Activated naive CD8-positive, alpha-beta T cell treated with anti-CD3 and anti-CD28 coated beads, Interleukin-2, amount 10 ng/mL, durations not matched to agents 7 days and 5 days (primary cell): Measurements from ENCODE around the gene PROSER2. TPM values are rescaled to one million over a fixed set of nuclear protein-coding genes. Genes with fewer than 3 reads are reported as not detected.

Experiments used
- ATAC-seq: fragments of 150-1000 bp; cut with Tn5 transposase; one replicate; pipeline ENCODE4 v1.10.0; 2021; ENCODE audit warnings: low read depth, moderate library complexity
- POLR2A ChIA-PET: fragments of 350-600 bp; sonication (Branson Sonifier 250); formaldehyde crosslinking; loops from one replicate; lab custom pipeline; 2021; ENCODE audit warnings: antibody characterized with exemption; lab: Charles Lee
- DNase-seq: peaks from one replicate; pipeline ENCODE4 v3.0.0; 2021
- H3K27ac Mint-ChIP-seq: one replicate; pipeline ENCODE4 v1.8.0; 2022; ENCODE audit warnings: mild to moderate bottlenecking, mixed read lengths
- H3K27me3 Mint-ChIP-seq: one replicate; pipeline ENCODE4 v1.8.0; 2022; ENCODE audit warnings: mild to moderate bottlenecking, moderate library complexity, mixed read lengths
- H3K36me3 Mint-ChIP-seq: one replicate; pipeline ENCODE4 v1.8.0; 2021; ENCODE audit warnings: mild to moderate bottlenecking, mixed read lengths
- H3K4me1 Mint-ChIP-seq: one replicate; pipeline ENCODE4 v1.8.0; 2021; ENCODE audit warnings: mixed read lengths
- H3K4me3 Mint-ChIP-seq: one replicate; pipeline ENCODE4 v1.8.0; 2022; ENCODE audit warnings: mild to moderate bottlenecking, moderate library complexity, mixed read lengths
- H3K9me3 Mint-ChIP-seq: one replicate; pipeline ENCODE4 v1.8.0; 2021; ENCODE audit warnings: mixed read lengths
- total RNA-seq, 2 experiments: library from RNA; stranded (reverse); gene quantifications; one replicate each; pipeline ENCODE4 v1.2.3, GENCODE V29; 2021

The PROSER2 gene
- total RNA-seq, 2 experiments from 2014 or later: 1.0 to 1.2 TPM

DNA sequence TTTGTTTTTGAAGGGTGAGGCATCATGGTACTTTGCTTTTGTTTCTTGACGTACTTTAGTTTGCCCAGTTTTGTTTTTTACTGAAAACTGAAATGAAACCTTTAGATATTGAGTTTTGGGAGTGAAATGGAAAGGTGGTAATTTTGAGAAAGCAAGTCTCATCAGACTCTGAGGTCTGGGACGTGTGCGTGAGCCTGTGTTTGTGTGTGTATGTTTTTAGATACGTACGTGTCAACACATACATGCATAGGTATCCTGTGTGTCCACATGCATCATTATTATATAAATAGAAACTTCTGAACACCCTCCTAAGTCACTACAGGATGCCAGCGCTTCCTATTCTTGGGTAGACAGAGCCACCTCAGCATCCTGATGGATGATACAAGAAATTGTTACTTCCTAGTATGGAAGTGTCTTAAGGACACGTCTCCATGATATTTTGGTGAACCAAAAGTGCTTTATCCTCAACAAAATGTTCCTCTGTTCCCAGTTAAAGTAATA, 47.8 kb downstream of the PROSER2 start:
- POLR2A ChIA-PET: no interaction called here
- H3K27ac Mint-ChIP-seq: no peak overlapping the region
- no peak for ATAC-seq
- H3K9me3 Mint-ChIP-seq: no peaks in the 10 kb centered on the region
- peaks cover 16% of the 10 kb centered on the region for H3K4me1 Mint-ChIP-seq
- no peaks in the 10 kb centered on the region for H3K36me3 Mint-ChIP-seq
- H3K4me3 Mint-ChIP-seq: no peak overlapping the region
- peaks cover 40% of the 10 kb centered on the region for H3K27me3 Mint-ChIP-seq
- no peak for DNase-seq

DNA sequence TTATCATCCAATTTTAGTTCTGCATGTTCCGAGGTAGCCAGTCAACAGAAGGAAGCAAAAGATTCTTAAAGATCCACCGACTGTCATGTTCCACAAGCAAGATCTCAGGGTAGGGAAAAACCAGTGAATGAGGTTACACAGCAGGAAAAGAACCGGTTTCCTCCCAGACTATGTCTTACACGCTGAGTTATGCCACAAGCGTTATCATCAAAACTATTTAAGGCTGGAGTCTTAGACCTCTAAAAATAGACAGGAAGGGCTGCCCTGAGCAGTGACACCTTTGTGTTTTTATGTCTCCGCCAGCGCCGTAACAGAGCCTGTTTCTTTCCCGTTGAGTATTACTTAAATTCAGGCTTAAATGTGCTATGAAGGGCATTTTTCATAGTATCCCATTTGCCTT, 48.3 kb downstream of the PROSER2 start:
- no peak for DNase-seq
- Mint-ChIP-seq H3K4me1 (peaks cover 16% of the 10 kb centered on the region), H3K27me3 (peaks cover 36% of the 10 kb centered on the region), H3K9me3 (no peaks in the 10 kb centered on the region), H3K36me3 (no peaks in the 10 kb centered on the region), H3K27ac (no peak overlapping the region), H3K4me3 (no peak overlapping the region)
- POLR2A ChIA-PET: no interaction called here
- peak; percentile 55 for ATAC-seq

DNA sequence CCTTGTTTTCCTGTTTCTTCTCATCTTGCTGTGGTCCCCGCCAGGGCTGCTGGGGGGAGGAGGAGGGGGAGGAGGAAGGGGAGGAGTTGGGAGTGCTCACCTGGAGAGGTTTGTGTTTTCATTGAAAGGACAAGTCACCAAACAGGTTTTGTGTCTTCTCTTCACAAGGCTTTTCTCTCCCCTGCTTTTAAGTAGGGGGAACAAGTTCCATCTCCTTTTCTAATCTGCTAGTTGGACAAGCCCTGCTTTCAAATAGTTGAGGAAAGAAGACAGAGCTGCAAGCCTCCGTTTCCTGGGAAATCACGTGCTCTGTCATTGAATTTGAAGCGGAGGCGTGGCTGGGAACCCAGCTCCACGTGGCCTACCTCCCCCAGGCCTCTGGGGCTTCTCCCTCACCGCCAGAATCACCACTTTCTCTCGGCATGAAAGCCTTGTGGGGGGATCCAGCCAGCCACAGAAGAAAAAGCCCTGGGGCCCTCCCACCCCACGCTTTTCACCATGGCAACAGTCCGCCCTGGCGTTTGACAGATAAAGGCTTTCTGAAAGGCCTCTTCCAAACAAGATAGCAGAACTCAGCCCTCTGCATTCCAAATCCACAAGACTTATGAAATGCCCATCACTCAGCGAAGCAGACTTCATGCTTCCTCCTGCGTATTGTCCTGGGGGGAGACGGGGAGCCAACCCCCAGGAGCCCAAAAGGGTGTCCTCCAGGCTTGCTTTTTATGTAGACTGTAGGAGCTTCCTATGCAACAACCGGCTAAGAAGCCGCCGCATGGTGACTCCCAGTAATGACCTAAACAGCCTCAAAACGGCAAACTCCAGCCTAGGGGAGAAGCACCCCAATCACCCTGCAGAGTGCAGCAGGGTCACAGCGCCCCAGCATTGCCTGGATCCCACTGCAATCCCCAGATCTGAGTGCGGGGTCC, 51.7 kb downstream of the PROSER2 start:
- H3K27ac Mint-ChIP-seq: no peak overlapping the region
- H3K27me3 Mint-ChIP-seq: peaks cover 27% of the 10 kb centered on the region
- peak overlapping the region; percentile 40 for H3K4me3 Mint-ChIP-seq
- H3K9me3 Mint-ChIP-seq: no peaks in the 10 kb centered on the region
- H3K4me1 Mint-ChIP-seq: peaks cover 16% of the 10 kb centered on the region
- POLR2A ChIA-PET: no interaction called here
- ATAC-seq: peak; percentile 80
- H3K36me3 Mint-ChIP-seq: no peaks in the 10 kb centered on the region
- peak; percentile 67 for DNase-seq

DNA sequence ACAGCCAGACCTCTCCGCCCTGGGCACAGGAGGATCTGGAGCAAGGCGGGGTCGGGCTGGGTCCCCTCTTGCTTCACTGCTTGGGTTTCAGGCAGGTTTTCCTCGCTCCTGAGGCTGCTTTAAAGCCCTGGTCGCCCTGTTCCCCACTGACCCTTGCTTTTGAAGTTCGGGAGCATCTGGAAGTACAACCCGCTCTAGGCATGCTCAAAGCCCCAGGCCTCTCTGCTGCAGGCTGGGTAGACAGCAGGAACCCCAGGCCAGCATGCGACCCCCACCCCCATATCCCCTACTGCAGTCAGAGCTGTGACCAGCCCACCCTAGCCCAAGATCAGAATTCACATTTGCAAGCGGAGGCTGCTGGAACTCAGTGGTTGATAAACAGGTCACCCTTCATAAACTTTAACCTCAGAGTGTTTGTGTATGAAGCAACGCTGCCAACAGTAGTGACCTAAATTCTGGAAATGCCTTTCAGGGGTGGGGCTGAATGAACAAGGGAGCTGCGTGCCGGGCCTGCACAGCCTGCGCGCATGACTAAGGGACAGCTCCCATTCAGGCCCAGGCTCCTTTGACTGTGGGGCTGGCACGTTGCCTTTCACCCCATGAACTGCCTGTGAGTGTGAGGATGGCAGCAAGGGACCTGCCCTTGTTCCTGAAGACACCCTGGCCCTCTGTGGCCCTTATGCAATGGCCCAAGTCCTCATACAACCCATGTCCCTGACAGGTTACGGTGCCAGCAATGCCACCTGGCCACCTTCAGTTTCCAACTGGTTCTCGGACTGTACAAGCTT, 52.5 kb downstream of the PROSER2 start:
- Mint-ChIP-seq H3K9me3 (no peaks in the 10 kb centered on the region), H3K36me3 (no peaks in the 10 kb centered on the region), H3K4me3 (no peak overlapping the region), H3K4me1 (peaks cover 16% of the 10 kb centered on the region), H3K27ac (no peak overlapping the region), H3K27me3 (peaks cover 27% of the 10 kb centered on the region)
- DNase-seq (no peak), ATAC-seq (no peak)
- POLR2A ChIA-PET: no interaction called here

DNA sequence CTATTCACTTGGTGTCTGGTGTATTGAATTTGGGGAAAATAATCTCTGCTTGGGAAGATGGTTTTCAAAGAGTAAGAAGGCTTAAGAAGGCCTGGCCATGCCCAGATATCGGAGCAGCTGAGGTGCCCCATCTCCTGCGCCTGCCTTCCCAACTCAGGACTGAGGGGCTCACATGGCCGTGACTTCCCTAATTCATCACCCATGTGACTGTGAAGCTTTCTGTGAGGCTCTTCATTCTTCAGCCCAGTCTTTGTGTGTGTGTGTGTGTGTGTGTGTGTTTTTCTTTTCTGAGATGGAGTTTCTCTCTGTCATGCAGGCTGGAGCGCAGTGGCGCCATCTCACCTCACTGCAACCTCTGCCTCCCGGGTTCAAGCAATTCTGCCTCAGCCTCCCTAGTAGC, 53.2 kb downstream of the PROSER2 start:
- peaks cover 25% of the 10 kb centered on the region for H3K27me3 Mint-ChIP-seq
- POLR2A ChIA-PET: no interaction called here
- DNase-seq (no peak), ATAC-seq (no peak)
- H3K27ac Mint-ChIP-seq: no peak overlapping the region
- peaks cover 14% of the 10 kb centered on the region for H3K4me1 Mint-ChIP-seq
- H3K4me3 Mint-ChIP-seq: no peak overlapping the region
- H3K36me3 Mint-ChIP-seq: no peaks in the 10 kb centered on the region
- H3K9me3 Mint-ChIP-seq: no peaks in the 10 kb centered on the region

DNA sequence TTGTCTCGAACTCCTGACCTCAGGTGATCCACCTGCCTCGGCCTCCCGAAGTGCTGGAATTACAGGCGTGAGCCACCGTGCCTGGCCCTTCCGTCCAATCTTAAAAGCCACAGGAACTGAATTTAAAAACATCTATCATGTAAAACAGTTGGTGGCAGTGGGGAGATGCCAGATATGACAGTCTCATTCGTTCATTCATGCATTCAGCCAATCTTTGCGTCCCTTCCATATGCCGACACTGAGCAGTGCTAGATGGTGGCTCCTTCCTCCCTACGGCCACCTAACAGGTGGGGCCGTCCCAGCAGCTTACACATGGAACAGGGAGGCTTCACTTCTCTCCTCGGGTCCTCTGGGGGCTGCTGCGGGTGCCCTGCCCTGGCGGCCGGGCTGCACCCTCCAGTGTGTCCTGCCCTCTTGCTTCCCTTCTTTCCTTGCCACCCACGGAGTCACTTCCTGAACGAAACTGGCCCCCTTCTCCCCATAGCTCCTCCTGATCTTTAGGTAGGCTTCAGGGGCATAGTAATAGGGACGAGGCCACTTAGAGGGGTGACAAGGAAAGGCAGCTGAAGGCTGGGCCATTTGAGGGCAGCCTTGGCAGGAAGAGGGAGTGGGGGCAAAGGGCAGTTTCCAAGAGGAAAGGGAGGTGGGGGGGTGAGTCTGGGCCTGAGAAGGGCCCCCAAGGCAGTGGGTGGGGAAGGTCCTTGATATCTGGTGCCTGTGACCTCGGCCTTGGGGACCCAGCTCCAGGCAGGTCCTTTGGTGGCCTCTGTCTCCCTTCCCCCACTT, 53.8 kb downstream of the PROSER2 start:
- DNase-seq: no peak
- H3K27ac Mint-ChIP-seq: no peak overlapping the region
- H3K4me3 Mint-ChIP-seq: no peak overlapping the region
- no peaks in the 10 kb centered on the region for H3K36me3 Mint-ChIP-seq
- peaks cover 21% of the 10 kb centered on the region for H3K27me3 Mint-ChIP-seq
- H3K4me1 Mint-ChIP-seq: peaks cover 12% of the 10 kb centered on the region
- H3K9me3 Mint-ChIP-seq: no peaks in the 10 kb centered on the region
- no peak for ATAC-seq
- POLR2A ChIA-PET: no interaction called here

DNA sequence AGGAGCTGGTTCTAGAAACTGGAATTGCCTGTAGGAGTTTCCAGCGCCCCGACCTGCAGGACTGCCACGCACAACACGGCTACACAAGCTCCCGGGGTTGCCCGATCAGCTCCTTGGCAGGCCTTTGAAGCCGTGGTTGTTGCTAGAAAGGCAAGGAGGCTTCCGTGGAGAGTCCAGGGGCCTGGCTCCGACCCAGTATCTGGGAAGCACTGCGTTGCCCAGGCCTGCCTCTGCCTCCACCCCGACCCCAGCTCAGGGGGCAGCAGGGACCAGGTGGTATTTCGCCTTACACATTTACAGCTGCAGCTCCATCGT, 54.4 kb downstream of the PROSER2 start:
- POLR2A ChIA-PET: no interaction called here
- Mint-ChIP-seq H3K9me3 (no peaks in the 10 kb centered on the region), H3K27me3 (peaks cover 18% of the 10 kb centered on the region), H3K27ac (no peak overlapping the region), H3K36me3 (no peaks in the 10 kb centered on the region), H3K4me3 (no peak overlapping the region), H3K4me1 (peaks cover 14% of the 10 kb centered on the region)
- ATAC-seq: no peak
- no peak for DNase-seq

DNA sequence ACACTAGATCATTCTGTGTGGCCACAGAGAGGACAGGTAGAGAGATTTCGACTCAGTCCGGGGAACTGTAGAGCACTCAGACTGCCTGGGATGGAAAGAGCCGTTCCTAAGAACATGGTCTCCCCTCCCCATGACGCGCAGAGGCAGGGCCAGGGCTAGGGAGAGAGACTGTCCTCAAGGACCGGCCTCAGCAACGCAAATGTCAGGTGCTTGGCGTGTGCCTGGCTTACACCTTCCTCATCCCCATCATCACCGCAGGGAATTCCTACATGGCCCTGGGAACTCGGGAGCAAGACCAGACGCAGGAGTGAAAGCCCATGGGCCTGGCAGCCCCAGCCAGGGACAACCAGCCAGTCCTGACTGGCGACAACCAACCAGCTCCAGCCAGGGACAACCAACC, 55.6 kb downstream of the PROSER2 start:
- no peak overlapping the region for H3K27ac Mint-ChIP-seq
- no peak for ATAC-seq
- DNase-seq: no peak
- peaks cover 18% of the 10 kb centered on the region for H3K4me1 Mint-ChIP-seq
- POLR2A ChIA-PET: no interaction called here
- H3K27me3 Mint-ChIP-seq: peaks cover 10% of the 10 kb centered on the region
- H3K36me3 Mint-ChIP-seq: no peaks in the 10 kb centered on the region
- H3K4me3 Mint-ChIP-seq: no peak overlapping the region
- no peaks in the 10 kb centered on the region for H3K9me3 Mint-ChIP-seq

DNA sequence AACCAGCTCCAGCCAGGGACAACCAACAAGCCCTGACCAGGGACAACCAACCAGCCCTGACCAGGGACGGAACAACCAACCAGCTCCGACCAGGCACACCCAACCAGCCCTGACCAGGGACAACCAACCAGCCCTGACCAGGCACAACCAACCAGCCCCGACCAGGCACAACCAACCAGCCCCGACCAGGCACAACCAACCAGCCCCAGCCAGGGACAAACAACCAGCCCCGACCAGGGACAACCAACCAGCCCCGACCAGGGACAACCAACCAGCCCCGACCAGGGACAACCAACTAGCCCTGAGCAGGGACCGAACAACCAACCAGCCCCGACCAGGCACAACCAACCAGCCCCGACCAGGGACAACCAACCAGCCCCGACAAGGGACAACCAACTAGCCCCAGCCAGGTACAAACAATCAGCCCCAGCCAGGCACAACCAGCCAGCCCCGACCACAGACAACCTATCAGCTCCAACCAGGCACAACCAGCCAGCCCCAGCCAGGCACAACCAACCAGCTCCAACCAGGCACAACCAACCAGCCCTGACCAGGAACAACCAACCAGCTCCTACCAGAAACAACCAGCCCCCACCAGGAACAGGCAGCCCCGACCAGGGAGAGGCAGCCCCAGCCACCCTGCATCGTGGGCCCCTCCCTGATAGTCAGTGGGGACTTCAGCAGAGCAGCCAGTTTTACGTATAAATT, 56.4 kb downstream of the PROSER2 start:
- no peaks in the 10 kb centered on the region for H3K9me3 Mint-ChIP-seq
- peaks cover 15% of the 10 kb centered on the region for H3K4me1 Mint-ChIP-seq
- DNase-seq (no peak), ATAC-seq (no peak)
- peaks cover 7% of the 10 kb centered on the region for H3K27me3 Mint-ChIP-seq
- no peak overlapping the region for H3K4me3 Mint-ChIP-seq
- H3K27ac Mint-ChIP-seq: no peak overlapping the region
- no peaks in the 10 kb centered on the region for H3K36me3 Mint-ChIP-seq
- POLR2A ChIA-PET: no interaction called here

DNA sequence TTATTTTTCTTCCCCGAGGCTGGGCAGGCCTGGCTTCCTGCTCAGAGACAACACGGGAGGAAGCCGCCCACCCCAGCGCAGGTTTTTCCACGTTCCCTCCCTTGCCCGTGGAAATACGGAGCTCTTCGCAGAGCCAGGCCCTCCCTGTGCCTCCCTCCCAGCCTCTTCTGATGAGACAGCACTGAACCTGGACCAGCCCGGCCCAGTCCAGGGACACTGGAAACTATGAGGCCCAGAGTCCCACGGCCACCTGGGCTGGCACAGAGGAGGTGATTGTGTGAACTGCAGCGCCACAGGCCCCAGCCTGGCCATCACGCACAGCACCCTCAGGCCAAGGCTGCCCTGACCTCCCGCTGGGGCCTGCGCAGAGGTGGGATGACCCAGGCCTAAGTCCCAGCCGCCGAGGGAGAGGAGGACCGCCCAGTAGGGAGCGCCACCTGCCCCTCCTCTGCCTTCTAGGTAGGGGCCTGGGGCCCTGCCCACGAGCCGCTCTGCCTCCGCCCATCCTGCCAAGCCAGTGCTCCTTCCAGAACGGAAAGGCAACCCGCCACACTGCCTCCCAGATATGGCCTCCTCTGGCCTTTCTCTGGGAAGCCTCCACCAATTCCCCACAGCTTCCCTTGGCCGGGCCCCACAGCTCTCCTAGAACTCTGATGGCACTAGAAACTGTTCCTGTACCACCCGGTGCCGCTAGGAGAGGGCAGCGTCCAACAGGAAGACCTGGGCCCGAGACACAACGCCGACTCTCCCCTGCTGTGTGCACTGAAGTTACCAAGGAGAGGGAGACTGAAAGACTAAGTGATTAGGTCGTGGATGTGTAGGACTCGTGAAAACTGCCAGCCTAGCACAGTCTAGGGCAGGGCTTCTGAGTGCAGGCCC, 57.2 kb downstream of the PROSER2 start:
- Mint-ChIP-seq H3K4me1 (peaks cover 9% of the 10 kb centered on the region), H3K27me3 (peaks cover 5% of the 10 kb centered on the region), H3K9me3 (no peaks in the 10 kb centered on the region), H3K4me3 (no peak overlapping the region), H3K27ac (no peak overlapping the region), H3K36me3 (no peaks in the 10 kb centered on the region)
- DNase-seq (no peak), ATAC-seq (no peak)
- POLR2A ChIA-PET: no interaction called here

DNA sequence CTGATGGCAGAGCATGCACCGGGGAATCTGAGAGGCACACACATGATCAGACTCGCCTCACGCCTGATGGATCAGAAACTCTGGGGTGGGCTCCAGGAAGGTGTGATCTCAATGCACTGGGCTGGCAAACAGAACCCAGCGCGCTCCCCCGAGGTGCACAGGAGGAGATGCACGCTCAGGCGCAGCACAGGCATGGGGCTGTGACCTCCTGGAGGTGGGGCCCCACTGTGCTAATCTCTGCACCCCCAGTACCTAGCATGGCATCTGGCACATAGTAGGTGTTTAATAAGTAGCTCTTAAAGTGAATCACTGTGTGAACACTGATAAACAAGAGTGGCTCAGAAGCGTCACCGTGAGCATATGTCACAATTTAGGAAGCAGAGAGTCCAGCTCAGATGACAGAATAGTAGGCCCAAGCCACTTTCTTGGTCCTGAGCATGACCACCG, 57.9 kb downstream of the PROSER2 start:
- Mint-ChIP-seq H3K27ac (no peak overlapping the region), H3K27me3 (peaks cover 5% of the 10 kb centered on the region), H3K9me3 (no peaks in the 10 kb centered on the region), H3K4me1 (peaks cover 9% of the 10 kb centered on the region), H3K36me3 (no peaks in the 10 kb centered on the region), H3K4me3 (no peak overlapping the region)
- DNase-seq (no peak), ATAC-seq (no peak)
- POLR2A ChIA-PET: no interaction called here
